Mucosa of stomach (tissue), 1 donor: Measurements from ENCODE around the gene SPATS2L.

ENCODE experiments used
- H3K27me3 ChIP-seq: one replicate; pipeline ENCODE4 v1.7.0; 2013; ENCODE audit warnings: mild to moderate bottlenecking, low read length; ENCODE audit not compliant: control insufficient read depth, insufficient read depth
- H3K36me3 ChIP-seq: one replicate; pipeline ENCODE4 v1.7.0; 2013; ENCODE audit warnings: low read length; ENCODE audit not compliant: control insufficient read depth, insufficient read depth
- H3K4me1 ChIP-seq: one replicate; pipeline ENCODE4 v1.7.0; 2013; ENCODE audit warnings: mild to moderate bottlenecking, low read length; ENCODE audit not compliant: control insufficient read depth, insufficient read depth
- H3K4me3 ChIP-seq: one replicate; pipeline ENCODE4 v1.7.0; 2013; ENCODE audit warnings: low read length
- H3K9ac ChIP-seq: one replicate; pipeline ENCODE4 v1.7.0; 2013; ENCODE audit warnings: mild to moderate bottlenecking, low read length, moderate library complexity
- H3K9me3 ChIP-seq: one replicate; pipeline ENCODE4 v1.7.0; 2013; ENCODE audit warnings: mild to moderate bottlenecking, low read length, moderate library complexity; ENCODE audit not compliant: control insufficient read depth
- donor health status: Pancreatic carcinoma.

Gene SPATS2L

GRCh38 chr2:200498402-200499162 is 192.1 kb downstream of the SPATS2L start:
- Histone ChIP-seq H3K9me3 (no peaks in the 10 kb centered on the region), H3K27me3 (no peaks in the 10 kb centered on the region), H3K4me1 (no peaks in the 10 kb centered on the region), H3K4me3 (no peak overlapping the region), H3K9ac (no peak overlapping the region), H3K36me3 (no peaks in the 10 kb centered on the region)

- Histone ChIP-seq H3K27me3 (no peaks in the 10 kb centered on the region), H3K4me3 (no peak overlapping the region), H3K9me3 (no peaks in the 10 kb centered on the region), H3K36me3 (no peaks in the 10 kb centered on the region), H3K4me1 (no peaks in the 10 kb centered on the region), H3K9ac (no peak overlapping the region)
These were observed 195.7 kb downstream of the SPATS2L start for GRCh38 chr2:200502196-200502595.

GRCh38 chr2:200506679-200507078 is 200.2 kb downstream of the SPATS2L start:
- no peaks in the 10 kb centered on the region for H3K9me3 ChIP-seq
- no peaks in the 10 kb centered on the region for H3K36me3 ChIP-seq
- H3K4me3 ChIP-seq = no peak overlapping the region
- peaks cover under 1% of the 10 kb centered on the region for H3K27me3 ChIP-seq
- no peak overlapping the region for H3K9ac ChIP-seq
- peaks cover 8% of the 10 kb centered on the region for H3K4me1 ChIP-seq

- H3K4me1 ChIP-seq = peaks cover 8% of the 10 kb centered on the region
- no peaks in the 10 kb centered on the region for H3K36me3 ChIP-seq
- H3K9me3 ChIP-seq = no peaks in the 10 kb centered on the region
- no peak overlapping the region for H3K4me3 ChIP-seq
- H3K9ac ChIP-seq = no peak overlapping the region
- H3K27me3 ChIP-seq = peaks cover 5% of the 10 kb centered on the region
These were observed 200.7 kb downstream of the SPATS2L start for GRCh38 chr2:200507179-200507578.

GRCh38 chr2:200509235-200509611 is 202.7 kb downstream of the SPATS2L start:
- Histone ChIP-seq H3K27me3 (peaks cover 20% of the 10 kb centered on the region), H3K4me1 (peaks cover 8% of the 10 kb centered on the region), H3K36me3 (no peaks in the 10 kb centered on the region), H3K9ac (peak overlapping the region; percentile 86), H3K9me3 (no peaks in the 10 kb centered on the region), H3K4me3 (peak overlapping the region; percentile 87)

- peak within 1 kb of the TSS; percentile 87 for H3K4me3 ChIP-seq
- peaks cover 20% of the 10 kb centered on the region for H3K27me3 ChIP-seq
- H3K36me3 ChIP-seq = no peaks in the 10 kb centered on the region
- H3K4me1 ChIP-seq = peaks cover 8% of the 10 kb centered on the region
- H3K9ac ChIP-seq = peak within 1 kb of the TSS; percentile 86
- no peaks in the 10 kb centered on the region for H3K9me3 ChIP-seq
These were observed 203.3 kb downstream of the SPATS2L start, which contains the start of gene KCTD18 for GRCh38 chr2:200509612-200510433. Gene KCTD18, minus strand, starts transcription at chr2:200510068. Its CDS starts 3,052 bp downstream, at chr2:200507016.

GRCh38 chr2:200515155-200515554 is 208.7 kb downstream of the SPATS2L start:
- no peaks in the 10 kb centered on the region for H3K4me1 ChIP-seq
- no peaks in the 10 kb centered on the region for H3K36me3 ChIP-seq
- peaks cover 4% of the 10 kb centered on the region for H3K9me3 ChIP-seq
- peaks cover 20% of the 10 kb centered on the region for H3K27me3 ChIP-seq
- no peak overlapping the region for H3K4me3 ChIP-seq
- no peak overlapping the region for H3K9ac ChIP-seq

- Histone ChIP-seq H3K9me3 (no peaks in the 10 kb centered on the region), H3K36me3 (no peaks in the 10 kb centered on the region), H3K4me1 (peaks cover 7% of the 10 kb centered on the region), H3K4me3 (no peak overlapping the region), H3K9ac (no peak overlapping the region), H3K27me3 (peaks cover 21% of the 10 kb centered on the region)
These were observed 216.7 kb downstream of the SPATS2L start for GRCh38 chr2:200523158-200523557.

GRCh38 chr2:200523604-200524003 is 217.1 kb downstream of the SPATS2L start:
- Histone ChIP-seq H3K36me3 (no peaks in the 10 kb centered on the region), H3K4me1 (peaks cover 7% of the 10 kb centered on the region), H3K27me3 (peaks cover 21% of the 10 kb centered on the region), H3K9ac (no peak overlapping the region), H3K4me3 (no peak overlapping the region), H3K9me3 (no peaks in the 10 kb centered on the region)

GRCh38 chr2:200525066-200525465 is 218.6 kb downstream of the SPATS2L start:
- Histone ChIP-seq H3K36me3 (no peaks in the 10 kb centered on the region), H3K9ac (no peak overlapping the region), H3K27me3 (peaks cover 21% of the 10 kb centered on the region), H3K4me3 (peak overlapping the region; percentile 90), H3K4me1 (peaks cover 7% of the 10 kb centered on the region), H3K9me3 (no peaks in the 10 kb centered on the region)

- Histone ChIP-seq H3K4me3 (peak overlapping the region; percentile 90), H3K9me3 (no peaks in the 10 kb centered on the region), H3K27me3 (peaks cover 21% of the 10 kb centered on the region), H3K9ac (peak overlapping the region; percentile 59), H3K36me3 (no peaks in the 10 kb centered on the region), H3K4me1 (peaks cover 7% of the 10 kb centered on the region)
These were observed 219.0 kb downstream of the SPATS2L start for GRCh38 chr2:200525551-200525881.
